IMR-90 (cell line): ENCODE data around the gene GSG1L. TPM values are rescaled to one million over a fixed set of nuclear protein-coding genes. Genes with fewer than 3 reads are reported as not detected.

Source experiments
- ATAC-seq: fragments of 200-7000 bp; cut with Tn5 transposase; 2 replicates; pipeline ENCODE4 v1.9.1; 2020; ENCODE audit warnings: low read depth, mild to moderate bottlenecking, moderate library complexity
- BruUV-seq: library from RNA; stranded (reverse); fragments of 400-500 nt; replicated peaks from 2 replicates; lab custom pipeline; 2021; lab: Mats Ljungman, UMichigan
- CTCF ChIA-PET: fragments of 300-600 bp; formaldehyde crosslinking; extraction: SDS; loops from one replicate; lab custom pipeline; 2021; ENCODE audit warnings: antibody characterized with exemption; lab: Yijun Ruan, JAX
- POLR2A ChIA-PET: fragments of 300-600 bp; sonication (Branson Sonifier 250); formaldehyde crosslinking; loops from one replicate; lab custom pipeline; 2022; ENCODE audit warnings: antibody characterized with exemption; ENCODE audit not compliant: unreplicated experiment; lab: Charles Lee
- DNase-seq: peaks from one replicate; pipeline ENCODE4 v3.0.0; 2013
- H2AFZ ChIP-seq: replicated peaks from 2 replicates; pipeline ENCODE3; 2013; ENCODE audit warnings: low read length, mild to moderate bottlenecking; ENCODE audit not compliant: poor library complexity
- H2AK5ac ChIP-seq: 2 replicates; pipeline ENCODE4 v1.6.1; 2013; ENCODE audit warnings: low read depth, low read length, inconsistent platforms
- H2AK9ac ChIP-seq: replicated peaks from 2 replicates; pipeline ENCODE3; 2013; ENCODE audit warnings: mild to moderate bottlenecking, low read depth, low read length, moderate library complexity; ENCODE audit not compliant: poor library complexity
- H2BK120ac ChIP-seq: 2 replicates; pipeline ENCODE4 v1.6.1; 2013; ENCODE audit warnings: low read depth, low read length, inconsistent platforms
- H2BK15ac ChIP-seq: 3 replicates; pipeline ENCODE4 v1.6.1; 2013; ENCODE audit warnings: low read depth, low read length, inconsistent platforms
- H2BK20ac ChIP-seq: 2 replicates; pipeline ENCODE4 v1.6.1; 2013; ENCODE audit warnings: low read depth, mild to moderate bottlenecking, inconsistent platforms, low read length, moderate library complexity
- H2BK5ac ChIP-seq: 2 replicates; pipeline ENCODE4 v1.6.1; 2013; ENCODE audit warnings: mild to moderate bottlenecking, low read depth, low read length, inconsistent platforms; ENCODE audit not compliant: poor library complexity, severe bottlenecking
- H3K14ac ChIP-seq: replicated peaks from 2 replicates; pipeline ENCODE4 v1.6.1; 2013; ENCODE audit warnings: low read depth, low read length, inconsistent platforms
- H3K18ac ChIP-seq: 2 replicates; pipeline ENCODE4 v1.6.1; 2013; ENCODE audit warnings: low read depth, low read length, control low read depth
- H3K23ac ChIP-seq: 2 replicates; pipeline ENCODE4 v1.6.1; 2013; ENCODE audit warnings: low read depth, low read length, inconsistent platforms
- H3K27ac ChIP-seq: 2 replicates; pipeline ENCODE4 v1.5.1; 2013; ENCODE audit warnings: mild to moderate bottlenecking, control low read depth, low read length; ENCODE audit not compliant: insufficient read depth
- H3K27me3 ChIP-seq: 2 replicates; pipeline ENCODE4 v1.6.1; 2013; ENCODE audit warnings: low read length; ENCODE audit not compliant: control insufficient read depth, insufficient read depth
- H3K36me3 ChIP-seq: 2 replicates; pipeline ENCODE4 v1.6.1; 2013; ENCODE audit warnings: low read length, mixed read lengths; ENCODE audit not compliant: control insufficient read depth, insufficient read depth
- H3K4ac ChIP-seq: 2 replicates; pipeline ENCODE4 v1.6.1; 2013; ENCODE audit warnings: low read depth, low read length, inconsistent platforms
- H3K4me1 ChIP-seq: 2 replicates; pipeline ENCODE4 v1.6.1; 2013; ENCODE audit warnings: low read length, mixed read lengths; ENCODE audit not compliant: control insufficient read depth, insufficient read depth
- H3K4me2 ChIP-seq: 2 replicates; pipeline ENCODE4 v1.6.1; 2013; ENCODE audit warnings: low read depth, mild to moderate bottlenecking, control low read depth, low read length, moderate library complexity
- H3K4me3 ChIP-seq: 2 replicates; pipeline ENCODE4 v1.5.1; 2013; ENCODE audit warnings: low read depth, mild to moderate bottlenecking, control low read depth, low read length, moderate library complexity; ENCODE audit not compliant: insufficient read depth
- H3K56ac ChIP-seq: 2 replicates; pipeline ENCODE4 v1.6.1; 2013; ENCODE audit warnings: low read length, inconsistent platforms; ENCODE audit not compliant: insufficient read depth; ENCODE audit errors: extremely low read depth
- H3K79me1 ChIP-seq, 2 experiments: 2 replicates each; pipeline ENCODE4 v1.6.1; 2013; ENCODE audit warnings: low read length in 2 of 2, inconsistent platforms in 1 of 2, low read depth in 1 of 2
- H3K9ac ChIP-seq: 2 replicates; pipeline ENCODE4 v1.6.1; 2013; ENCODE audit warnings: low read depth, low read length, control low read depth
- H3K9me1 ChIP-seq: 2 replicates; pipeline ENCODE4 v1.6.1; 2013; ENCODE audit warnings: low read length, inconsistent platforms; ENCODE audit not compliant: insufficient read depth
- H3K9me3 ChIP-seq: 2 replicates; pipeline ENCODE4 v1.6.1; 2013; ENCODE audit warnings: low read length; ENCODE audit not compliant: control insufficient read depth, insufficient read depth
- H4K20me1 ChIP-seq: 2 replicates; pipeline ENCODE4 v1.6.1; 2013; ENCODE audit warnings: low read length, inconsistent platforms; ENCODE audit not compliant: insufficient read depth
- H4K5ac ChIP-seq: 2 replicates; pipeline ENCODE4 v1.6.1; 2013; ENCODE audit warnings: mild to moderate bottlenecking, low read depth, low read length, control low read depth
- H4K8ac ChIP-seq, 2 experiments: 2 replicates each; pipeline ENCODE4 v1.6.1; 2013; ENCODE audit warnings: low read depth in 2 of 2, low read length in 2 of 2, control low read depth in 1 of 2, inconsistent platforms in 1 of 2
- H4K91ac ChIP-seq: 2 replicates; pipeline ENCODE4 v1.6.1; 2013; ENCODE audit warnings: low read depth, low read length, inconsistent platforms; ENCODE audit not compliant: insufficient read depth
- BHLHE40 ChIP-seq: fragments of 150-350 bp; IDR thresholded peaks from 2 replicates; pipeline ENCODE4 v1.6.1; 2016; ENCODE audit warnings: mild to moderate bottlenecking, low read depth, low read length
- CEBPB ChIP-seq: IDR thresholded peaks from 2 replicates; pipeline ENCODE4 v1.6.1; 2012; ENCODE audit warnings: low read depth, low read length, improper control_type of control experiment
- CHD1 ChIP-seq: IDR thresholded peaks from 2 replicates; pipeline ENCODE4 v1.6.1; 2012; ENCODE audit warnings: low read depth, low read length, improper control_type of control experiment
- FOS ChIP-seq: fragments of 150-350 bp; IDR thresholded peaks from 2 replicates; pipeline ENCODE4 v1.6.1; 2016; ENCODE audit warnings: low read depth, low read length
- MAFK ChIP-seq: IDR thresholded peaks from 2 replicates; pipeline ENCODE4 v1.6.1; 2012; ENCODE audit warnings: low read depth, low read length, improper control_type of control experiment
- MAZ ChIP-seq: IDR thresholded peaks from 2 replicates; pipeline ENCODE4 v1.6.1; 2012; ENCODE audit warnings: low read depth, mild to moderate bottlenecking, low read length, improper control_type of control experiment, moderate library complexity, borderline replicate concordance
- MXI1 ChIP-seq: IDR thresholded peaks from 2 replicates; pipeline ENCODE4 v1.6.1; 2012; ENCODE audit warnings: low read depth, mild to moderate bottlenecking, low read length, moderate library complexity, borderline replicate concordance
- NFE2L2 ChIP-seq: fragments of 150-350 bp; IDR thresholded peaks from 2 replicates; pipeline ENCODE4 v1.6.1; 2016; ENCODE audit warnings: low read depth, mild to moderate bottlenecking, low read length
- POLR2A ChIP-seq: IDR thresholded peaks from 2 replicates; pipeline ENCODE4 v1.6.1; 2012; ENCODE audit warnings: mild to moderate bottlenecking, low read depth, low read length
- RAD21 ChIP-seq: IDR thresholded peaks from 2 replicates; pipeline ENCODE4 v1.6.1; 2012; ENCODE audit warnings: low read length, improper control_type of control experiment
- RCOR1 ChIP-seq: IDR thresholded peaks from 2 replicates; pipeline ENCODE4 v1.6.1; 2012; ENCODE audit warnings: mild to moderate bottlenecking, low read length, improper control_type of control experiment; ENCODE audit not compliant: insufficient replicate concordance
- RFX5 ChIP-seq: IDR thresholded peaks from 2 replicates; pipeline ENCODE4 v1.8.0; 2012; ENCODE audit warnings: low read depth, mild to moderate bottlenecking, low read length, moderate library complexity
- SMC3 ChIP-seq: fragments of 150-350 bp; IDR thresholded peaks from 2 replicates; pipeline ENCODE4 v1.6.1; 2016; ENCODE audit warnings: low read depth, mild to moderate bottlenecking, antibody characterized with exemption, low read length, moderate library complexity
- WGBS, 2 experiments: methylation state at CpG; one replicate each; pipeline versions ENCODE4 v1.1.5 to v1.1.7; 2013; ENCODE audit warnings: missing lambda C conversion rate in 2 of 2; ENCODE audit not compliant: insufficient read length in 1 of 2; ENCODE audit errors: extremely low coverage in 2 of 2; 5-methylcytosine and 5-hydroxymethylcytosine counted together
- dilution Hi-C: fragments of 300-500 bp; cut with HindIII; formaldehyde crosslinking; loops from one replicate; pipeline ENCODE4 v1.14.3; 2018; ENCODE audit warnings: low sequenced_read_pairs; ENCODE audit not compliant: unreplicated experiment
- in situ Hi-C: fragments of 300-500 bp; cut with MboI; formaldehyde crosslinking; loops from 3 replicates; pipeline ENCODE4 v1.14.3; 2019; ENCODE audit warnings: low sequenced_read_pairs, inconsistent platforms, mixed read lengths
- intact Hi-C: fragments of 100-400 bp; cut with micrococcal nuclease; formaldehyde crosslinking; loops from 2 replicates; pipeline ENCODE4 v1.10.0; 2022
- polyA plus RNA-seq, 3 experiments: library from polyadenylated mRNA; depleted of rRNA; stranded (reverse); fragments of >200 nt; gene quantifications; 2 replicates each; pipeline ENCODE4 v1.2.3, GENCODE V29; 2012; ENCODE audit warnings: low replicate concordance in 1 of 3
- total RNA-seq: library from RNA; depleted of rRNA; stranded (reverse); fragments of >200 nt; gene quantifications from 2 replicates; pipeline ENCODE4 v1.2.3, GENCODE V29; 2012
- TF ChIP-seq, protein P1 (sequence below): fragments of 150-350 bp; IDR thresholded peaks from 2 replicates; pipeline ENCODE4 v1.6.1; 2016; ENCODE audit warnings: low read depth, mild to moderate bottlenecking, low read length, moderate library complexity, borderline replicate concordance
- TF ChIP-seq, protein P2 (sequence below): fragments of 150-350 bp; IDR thresholded peaks from 2 replicates; pipeline ENCODE4 v1.6.1; 2017; ENCODE audit warnings: mild to moderate bottlenecking, antibody characterized with exemption, low read length, low read depth
- TF ChIP-seq, protein P3 (sequence below): conservative IDR thresholded peaks from 2 replicates; pipeline ENCODE4 v1.5.1; 2012; ENCODE audit warnings: mild to moderate bottlenecking, low read depth, low read length, improper control_type of control experiment

The GSG1L gene
- total and polyA plus RNA-seq, 2 of the 4 experiments (the other 2 are of a cell fraction), result not detected

DNA sequence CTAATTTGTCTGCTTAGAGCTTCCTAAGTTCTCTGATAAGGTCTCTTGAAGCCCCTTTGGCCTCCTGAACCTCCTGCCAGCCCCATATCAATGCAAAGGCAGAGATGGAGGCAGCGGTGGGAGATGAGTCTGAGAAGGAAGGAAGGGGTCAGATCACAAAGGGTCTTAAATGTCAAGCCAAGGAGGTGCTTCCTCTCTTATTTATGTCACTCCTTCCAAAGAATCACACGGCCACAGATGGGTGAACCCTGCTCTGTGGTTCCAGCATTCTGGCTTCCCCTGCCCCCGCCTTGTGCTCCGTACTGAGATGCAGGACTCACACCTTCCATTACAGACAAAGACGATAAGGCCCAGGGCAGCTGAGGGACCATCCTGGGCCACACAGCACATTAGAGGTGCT lies 96.3 kb downstream of the GSG1L start:
- H3K4me2 ChIP-seq, result no peak overlapping the region
- no peak overlapping the region for H4K8ac ChIP-seq
- POLR2A ChIA-PET, result no interaction called here
- no peak overlapping the region for H3K27ac ChIP-seq
- no peak overlapping the region for H3K9ac ChIP-seq
- no peak overlapping the region for H2BK15ac ChIP-seq
- H3K36me3 ChIP-seq, result no peaks in the 10 kb centered on the region
- intact Hi-C loops (no loop called here), in situ Hi-C loops (no loop called here), dilution Hi-C loops (no loop called here)
- no peak overlapping the region for H4K5ac ChIP-seq
- H2BK120ac ChIP-seq, result no peak overlapping the region
- H3K4ac ChIP-seq, result no peak overlapping the region
- H3K9me1 ChIP-seq, result no peaks in the 10 kb centered on the region
- BruUV-seq, result no TSS peak
- no peak overlapping the region for H3K14ac ChIP-seq
- H2AK9ac ChIP-seq, result no peak overlapping the region
- H3K27me3 ChIP-seq, result no peaks in the 10 kb centered on the region; the same call in none of the 2 replicates
- H3K4me3 ChIP-seq, result no peak overlapping the region
- H4K91ac ChIP-seq, result no peak overlapping the region
- no peak overlapping the region for H2BK20ac ChIP-seq
- no peaks in the 10 kb centered on the region for H4K20me1 ChIP-seq
- no peak for ATAC-seq
- H3K18ac ChIP-seq, result no peak overlapping the region
- no peak overlapping the region for H2BK5ac ChIP-seq
- H2AFZ ChIP-seq, result no peak overlapping the region
- H3K9me3 ChIP-seq, result no peaks in the 10 kb centered on the region
- CTCF ChIA-PET, result no interaction called here
- H3K56ac ChIP-seq, result no peak overlapping the region
- H3K23ac ChIP-seq, result no peak overlapping the region
- DNase-seq, result no peak
- no peaks in the 10 kb centered on the region for H3K79me1 ChIP-seq
- TF ChIP-seq, protein P1, sequence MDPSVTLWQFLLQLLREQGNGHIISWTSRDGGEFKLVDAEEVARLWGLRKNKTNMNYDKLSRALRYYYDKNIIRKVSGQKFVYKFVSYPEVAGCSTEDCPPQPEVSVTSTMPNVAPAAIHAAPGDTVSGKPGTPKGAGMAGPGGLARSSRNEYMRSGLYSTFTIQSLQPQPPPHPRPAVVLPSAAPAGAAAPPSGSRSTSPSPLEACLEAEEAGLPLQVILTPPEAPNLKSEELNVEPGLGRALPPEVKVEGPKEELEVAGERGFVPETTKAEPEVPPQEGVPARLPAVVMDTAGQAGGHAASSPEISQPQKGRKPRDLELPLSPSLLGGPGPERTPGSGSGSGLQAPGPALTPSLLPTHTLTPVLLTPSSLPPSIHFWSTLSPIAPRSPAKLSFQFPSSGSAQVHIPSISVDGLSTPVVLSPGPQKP, result no peak
- TF ChIP-seq, protein P2, sequence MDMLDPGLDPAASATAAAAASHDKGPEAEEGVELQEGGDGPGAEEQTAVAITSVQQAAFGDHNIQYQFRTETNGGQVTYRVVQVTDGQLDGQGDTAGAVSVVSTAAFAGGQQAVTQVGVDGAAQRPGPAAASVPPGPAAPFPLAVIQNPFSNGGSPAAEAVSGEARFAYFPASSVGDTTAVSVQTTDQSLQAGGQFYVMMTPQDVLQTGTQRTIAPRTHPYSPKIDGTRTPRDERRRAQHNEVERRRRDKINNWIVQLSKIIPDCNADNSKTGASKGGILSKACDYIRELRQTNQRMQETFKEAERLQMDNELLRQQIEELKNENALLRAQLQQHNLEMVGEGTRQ, result no peak
- TF ChIP-seq POLR2A (no peak), RAD21 (no peak), MXI1 (no peak), FOS (no peak), SMC3 (no peak), MAFK (no peak), CHD1 (no peak), MAZ (no peak), RCOR1 (no peak), BHLHE40 (no peak), RFX5 (no peak), CEBPB (no peak), NFE2L2 (no peak)
- TF ChIP-seq, protein P3, sequence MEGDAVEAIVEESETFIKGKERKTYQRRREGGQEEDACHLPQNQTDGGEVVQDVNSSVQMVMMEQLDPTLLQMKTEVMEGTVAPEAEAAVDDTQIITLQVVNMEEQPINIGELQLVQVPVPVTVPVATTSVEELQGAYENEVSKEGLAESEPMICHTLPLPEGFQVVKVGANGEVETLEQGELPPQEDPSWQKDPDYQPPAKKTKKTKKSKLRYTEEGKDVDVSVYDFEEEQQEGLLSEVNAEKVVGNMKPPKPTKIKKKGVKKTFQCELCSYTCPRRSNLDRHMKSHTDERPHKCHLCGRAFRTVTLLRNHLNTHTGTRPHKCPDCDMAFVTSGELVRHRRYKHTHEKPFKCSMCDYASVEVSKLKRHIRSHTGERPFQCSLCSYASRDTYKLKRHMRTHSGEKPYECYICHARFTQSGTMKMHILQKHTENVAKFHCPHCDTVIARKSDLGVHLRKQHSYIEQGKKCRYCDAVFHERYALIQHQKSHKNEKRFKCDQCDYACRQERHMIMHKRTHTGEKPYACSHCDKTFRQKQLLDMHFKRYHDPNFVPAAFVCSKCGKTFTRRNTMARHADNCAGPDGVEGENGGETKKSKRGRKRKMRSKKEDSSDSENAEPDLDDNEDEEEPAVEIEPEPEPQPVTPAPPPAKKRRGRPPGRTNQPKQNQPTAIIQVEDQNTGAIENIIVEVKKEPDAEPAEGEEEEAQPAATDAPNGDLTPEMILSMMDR, result no peak
- no peak overlapping the region for H2AK5ac ChIP-seq
- no CpG with 5 or more reads among the region's 5 CpGs for WGBS, 2 experiments
- H3K4me1 ChIP-seq, result no peaks in the 10 kb centered on the region
